Psoas muscle (tissue), 8 donors: Measurements from ENCODE around the gene CLIC3. TPM values are rescaled to one million over a fixed set of nuclear protein-coding genes. Genes with fewer than 3 reads are reported as not detected.

Experiments used
- ATAC-seq, 4 donors: fragments of 200-7000 bp; cut with Tn5 transposase; one replicate each; pipeline ENCODE4 v1.9.1; 2020; ENCODE audit warnings: moderate library complexity in 3 of 4, mild to moderate bottlenecking in 2 of 4
- DNase-seq, 2 donors: peaks; one replicate each; pipeline ENCODE4 v3.0.0-alpha.2; 2020
- H3K27ac ChIP-seq: fragments of 200-600 bp; one replicate; pipeline ENCODE4 v1.8.0; 2022
- H3K27me3 ChIP-seq, 3 donors: fragments of 200-600 bp in 1 of 3; one replicate each; pipeline versions ENCODE4 v1.6.1 to v1.8.0; 2013 to 2022; ENCODE audit warnings: low read length in 2 of 3, mild to moderate bottlenecking in 2 of 3, moderate library complexity in 1 of 3; ENCODE audit not compliant: insufficient read depth in 3 of 3
- H3K36me3 ChIP-seq, 2 donors: fragments of 200-600 bp in 1 of 2; one replicate each; pipeline versions ENCODE4 v1.6.1 to v1.8.0; 2013 to 2022; ENCODE audit warnings: low read depth in 1 of 2, mild to moderate bottlenecking in 1 of 2, moderate library complexity in 1 of 2; ENCODE audit not compliant: insufficient read depth in 1 of 2
- H3K4me1 ChIP-seq: fragments of 200-600 bp; one replicate; pipeline ENCODE4 v1.8.0; 2022
- H3K4me3 ChIP-seq: fragments of 200-600 bp; one replicate; pipeline ENCODE4 v1.8.0; 2022; ENCODE audit warnings: mild to moderate bottlenecking
- H3K9me3 ChIP-seq: fragments of 200-600 bp; one replicate; pipeline ENCODE4 v1.8.0; 2022
- WGBS, 3 donors: extraction: QIAGEN DNeasy Blood & Tissue Kit; methylation state at CpG; one replicate each; pipeline versions ENCODE4 v1.1.6 to v1.1.7; 2013; 5-methylcytosine and 5-hydroxymethylcytosine counted together
- intact Hi-C, 2 donors: fragments of 100-400 bp; cut with DNase I; formaldehyde crosslinking; loops; one replicate each; pipeline versions ENCODE4 v1.11.0 to v1.14.2; 2022
- polyA plus RNA-seq, 3 donors: library from polyadenylated mRNA; stranded (reverse); fragments of 200-250 nt; gene quantifications; one replicate each; pipeline ENCODE4 v1.2.3, GENCODE V29; 2013
- total RNA-seq, 4 donors: library from RNA; stranded (reverse); fragmentation: NEBNext Ultra II Directional in 2 of 4; extraction: Animal tissue kit (Norgen Biotek cat#: 25700) in 2 of 4; gene quantifications; one replicate each; pipeline versions ENCODE4 v1.2.1 to v1.2.4, GENCODE V29; 2021 to 2023
- TF ChIP-seq, protein P1 (sequence below): fragments of 200-600 bp; IDR thresholded peaks from one replicate; pipeline ENCODE4 v1.8.0; 2022; ENCODE audit warnings: antibody characterized with exemption
- donor health status: healthy with polysubstance abuse.
- donor health status: DM: no; HTN: no; CAD: no; lungs with moderate emphysema.
- donor health status: Bipolar disorder and iron deficiency.
- donor health status: healthy.
- donor health status: DM: yes; HTN: yes; CAD: no.
- donor health status: DM: no; HTN: no; CAD: no.
- donor health status: DM: no; HTN: no; CAD: no.
- donor health status: DM: yes; HTN: yes; CAD: no.

CLIC3 gene
- total and polyA plus RNA-seq, 7 donors = 0.38 to 0.94 (median 0.67) TPM; not detected in 1

DNA sequence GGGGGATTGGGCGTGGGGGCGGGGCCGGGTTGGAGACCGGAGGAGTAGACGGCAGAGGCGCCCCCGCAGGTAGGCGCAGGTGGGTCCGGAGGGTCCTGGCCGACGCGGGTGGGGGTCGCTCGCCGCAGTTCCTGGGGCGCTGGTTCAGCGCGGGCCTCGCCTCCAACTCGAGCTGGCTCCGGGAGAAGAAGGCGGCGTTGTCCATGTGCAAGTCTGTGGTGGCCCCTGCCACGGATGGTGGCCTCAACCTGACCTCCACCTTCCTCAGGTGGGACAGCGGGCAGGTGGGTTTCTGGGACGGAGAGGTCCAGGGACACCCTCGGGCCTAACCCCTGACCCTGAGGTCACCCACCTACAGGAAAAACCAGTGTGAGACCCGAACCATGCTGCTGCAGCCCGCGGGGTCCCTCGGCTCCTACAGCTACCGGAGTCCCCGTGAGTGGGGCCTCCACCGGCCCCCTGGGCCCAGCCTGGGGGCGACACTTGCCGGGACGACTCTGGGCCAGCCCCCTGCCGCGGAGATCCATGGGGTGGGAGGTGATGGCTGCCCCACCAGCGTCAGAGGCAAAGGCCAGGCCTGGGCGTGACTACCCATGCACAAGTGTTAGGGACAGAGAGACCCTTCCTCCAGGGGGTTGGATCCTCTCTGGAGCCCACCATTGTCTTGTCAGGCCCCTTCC, 17.4 kb downstream of the CLIC3 start:
- ATAC-seq = no peak
- H3K9me3 ChIP-seq = no peaks in the 10 kb centered on the region
- peak in 1 of 2 donors; percentile 53 for DNase-seq
- H3K36me3 ChIP-seq = no peaks in the 10 kb centered on the region
- intact Hi-C loops = no loop called here
- H3K4me1 ChIP-seq = peaks cover 12% of the 10 kb centered on the region
- no peak overlapping the region for H3K27ac ChIP-seq
- H3K4me3 ChIP-seq = no peak overlapping the region
- H3K27me3 ChIP-seq = peaks cover 0 to 16% (median 6%) of the 10 kb centered on the region in 3 donors
- TF ChIP-seq, protein P1, sequence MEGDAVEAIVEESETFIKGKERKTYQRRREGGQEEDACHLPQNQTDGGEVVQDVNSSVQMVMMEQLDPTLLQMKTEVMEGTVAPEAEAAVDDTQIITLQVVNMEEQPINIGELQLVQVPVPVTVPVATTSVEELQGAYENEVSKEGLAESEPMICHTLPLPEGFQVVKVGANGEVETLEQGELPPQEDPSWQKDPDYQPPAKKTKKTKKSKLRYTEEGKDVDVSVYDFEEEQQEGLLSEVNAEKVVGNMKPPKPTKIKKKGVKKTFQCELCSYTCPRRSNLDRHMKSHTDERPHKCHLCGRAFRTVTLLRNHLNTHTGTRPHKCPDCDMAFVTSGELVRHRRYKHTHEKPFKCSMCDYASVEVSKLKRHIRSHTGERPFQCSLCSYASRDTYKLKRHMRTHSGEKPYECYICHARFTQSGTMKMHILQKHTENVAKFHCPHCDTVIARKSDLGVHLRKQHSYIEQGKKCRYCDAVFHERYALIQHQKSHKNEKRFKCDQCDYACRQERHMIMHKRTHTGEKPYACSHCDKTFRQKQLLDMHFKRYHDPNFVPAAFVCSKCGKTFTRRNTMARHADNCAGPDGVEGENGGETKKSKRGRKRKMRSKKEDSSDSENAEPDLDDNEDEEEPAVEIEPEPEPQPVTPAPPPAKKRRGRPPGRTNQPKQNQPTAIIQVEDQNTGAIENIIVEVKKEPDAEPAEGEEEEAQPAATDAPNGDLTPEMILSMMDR = no peak
- 57 to 63% (median 58%) methylated on average over 26 to 41 of the region's 41 CpGs for WGBS, 3 donors

DNA sequence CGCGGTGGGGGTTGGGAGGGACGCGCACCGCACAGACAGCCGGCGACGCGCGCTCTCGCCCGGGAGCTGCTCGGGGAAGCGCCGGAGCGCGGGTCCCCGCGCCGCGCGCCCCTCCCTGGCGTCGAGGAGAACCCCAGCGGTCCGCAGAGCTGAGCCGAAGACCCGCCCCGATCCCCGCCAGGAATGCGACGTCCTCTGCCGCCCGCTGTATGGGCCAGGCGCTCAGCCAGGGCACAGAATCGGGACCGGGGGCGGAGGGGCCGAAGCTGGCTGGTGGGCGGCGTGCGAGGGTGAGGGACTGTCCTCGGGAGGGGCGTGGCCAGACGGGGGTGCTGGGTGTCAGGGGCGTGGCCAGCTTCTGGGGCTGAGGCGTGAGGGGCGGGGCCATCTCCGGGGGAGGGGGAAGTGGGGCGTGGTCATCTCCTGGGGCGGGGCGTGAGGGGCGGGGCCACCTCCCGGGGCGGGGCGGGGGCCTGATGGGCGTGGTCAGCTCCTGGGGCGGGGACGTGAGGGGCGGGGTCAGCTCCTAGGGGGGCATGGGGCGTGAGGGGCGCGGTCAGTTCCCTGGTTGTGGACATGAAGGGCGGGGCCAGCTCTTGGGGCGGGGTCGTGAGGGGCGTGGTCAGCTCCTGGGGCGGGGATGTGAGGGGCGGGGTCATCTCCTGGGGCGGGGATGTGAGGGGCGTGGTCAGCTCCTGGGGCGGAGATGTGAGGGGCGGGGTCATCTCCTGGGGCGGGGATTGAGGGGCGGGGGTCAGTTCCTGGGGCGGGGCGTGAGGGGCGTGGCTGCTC, 18.1 kb downstream of the CLIC3 start:
- Histone ChIP-seq H3K4me3 (peak overlapping the region; percentile 64), H3K4me1 (peaks cover 12% of the 10 kb centered on the region), H3K9me3 (no peaks in the 10 kb centered on the region), H3K27ac (no peak overlapping the region), H3K36me3 (no peaks in the 10 kb centered on the region), H3K27me3 (peaks cover 0 to 8% (median 6%) of the 10 kb centered on the region in 3 donors)
- intact Hi-C loops = no loop called here
- TF ChIP-seq, protein P1 = no peak
- peak; percentile 58 to 76 (median 68) for ATAC-seq
- peak; percentile 74 to 89 for DNase-seq
- 1 to 2% (median 2%) methylated on average over 33 to 78 of the region's 78 CpGs for WGBS, 3 donors

DNA sequence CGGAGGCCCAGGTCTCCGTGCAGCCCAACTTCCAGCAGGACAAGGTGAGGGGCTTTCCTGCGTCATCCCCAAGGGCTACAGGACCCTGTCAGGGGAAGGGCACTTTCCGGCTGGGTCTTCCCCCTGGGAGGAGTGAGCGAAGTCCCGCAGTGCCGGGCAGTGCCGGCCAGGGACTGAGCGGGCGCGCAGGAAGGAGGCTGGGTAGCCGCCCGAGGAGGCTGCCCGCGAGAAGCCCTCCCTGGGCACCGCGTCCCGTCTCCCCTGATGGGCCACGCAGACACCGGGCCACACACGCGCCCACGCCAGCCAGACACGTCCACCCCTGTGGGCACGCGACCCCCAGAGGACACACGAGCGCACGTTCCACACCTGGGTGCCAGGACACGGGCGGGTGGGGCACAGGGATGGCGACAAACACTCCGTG, 18.7 kb downstream of the CLIC3 start:
- peak overlapping the region; percentile 64 for H3K4me3 ChIP-seq
- no peak overlapping the region for H3K27ac ChIP-seq
- intact Hi-C loops = no loop called here
- DNase-seq (no peak), ATAC-seq (peak in 3 of 4 donors; percentile 2 to 5 (median 4))
- H3K4me1 ChIP-seq = peaks cover 12% of the 10 kb centered on the region
- WGBS, 3 donors = 10 to 11% (median 10%) methylated on average over 23 to 33 of the region's 33 CpGs
- H3K9me3 ChIP-seq = no peaks in the 10 kb centered on the region
- TF ChIP-seq, protein P1 = no peak
- H3K36me3 ChIP-seq = no peaks in the 10 kb centered on the region
- peaks cover 0 to 4% (median 3%) of the 10 kb centered on the region in 3 donors for H3K27me3 ChIP-seq

DNA sequence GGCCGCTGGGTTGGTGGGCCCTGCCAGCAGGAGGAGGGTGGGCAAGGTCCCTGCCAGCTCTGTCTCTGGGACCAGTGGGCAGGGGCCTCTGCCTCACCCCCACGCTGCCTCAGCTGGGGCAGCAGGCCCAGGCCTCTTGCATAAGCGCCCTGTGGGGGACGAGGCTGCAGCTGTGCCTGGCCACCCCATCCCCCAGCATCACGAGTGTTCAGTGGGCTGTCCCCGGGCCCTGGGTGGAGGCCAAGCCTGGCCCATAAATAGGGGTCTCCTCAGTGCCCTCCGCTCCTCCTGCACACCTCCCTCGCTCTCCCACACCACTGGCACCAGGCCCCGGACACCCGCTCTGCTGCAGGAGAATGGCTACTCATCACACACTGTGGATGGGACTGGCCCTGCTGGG, 19.1 kb downstream of the CLIC3 start, which contains the start of gene PTGDS:
PTGDS (plus strand) TSS at position 282 of the 400 bp plus-strand sequence; CDS start at position 357, 75 bp downstream.
- ATAC-seq = peak; percentile 11 to 36 (median 26)
- no peak within 1 kb of the TSS for H3K27ac ChIP-seq

More for the DNA sequence above, 19.1 kb downstream of the CLIC3 start, which contains the start of gene PTGDS:
- 41 to 66% (median 47%) methylated on average over 8 to 10 of the region's 10 CpGs for WGBS, 3 donors
- H3K9me3 ChIP-seq = no peaks in the 10 kb centered on the region
- H3K4me1 ChIP-seq = peaks cover 12% of the 10 kb centered on the region
- H3K4me3 ChIP-seq = peak within 1 kb of the TSS; percentile 64
- H3K36me3 ChIP-seq = no peaks in the 10 kb centered on the region
- intact Hi-C loops = no loop called here
- H3K27me3 ChIP-seq = peaks cover 0 to 4% (median 3%) of the 10 kb centered on the region in 3 donors
- DNase-seq = peak in 1 of 2 donors; percentile 79
- TF ChIP-seq, protein P1 = no peak
